GM23338 (cell line): ENCODE measurements around the gene PFDN4. TPM values are rescaled to one million over a fixed set of nuclear protein-coding genes. Genes with fewer than 3 reads are reported as not detected.

Experiments
- ATAC-seq: fragments of 200-7000 bp; cut with Tn5 transposase; 3 replicates; pipeline ENCODE4 v1.9.1; 2020
- DNase-seq: peaks from one replicate; pipeline ENCODE4 v3.0.0-alpha.2; 2015; ENCODE audit warnings: low spot score
- H2AFZ ChIP-seq: fragments of 200-600 bp; sonication (generic); 2 replicates; pipeline ENCODE4 v1.8.0; 2016; ENCODE audit warnings: antibody characterized with exemption, mild to moderate bottlenecking, moderate library complexity
- H3F3A ChIP-seq: fragments of 200-600 bp; sonication (generic); replicated peaks from 2 replicates; pipeline ENCODE4 v1.8.0; 2017; ENCODE audit warnings: antibody characterized with exemption, mixed run types, low read depth
- H3K27ac ChIP-seq: fragments of 200-600 bp; sonication (generic); 2 replicates; pipeline ENCODE4 v1.6.1; 2016; ENCODE audit warnings: low read depth
- H3K27me3 ChIP-seq: fragments of 200-600 bp; sonication (generic); 2 replicates; pipeline ENCODE4 v1.8.0; 2016; ENCODE audit warnings: mild to moderate bottlenecking, mixed run types, moderate library complexity; ENCODE audit not compliant: insufficient read depth
- H3K36me3 ChIP-seq: fragments of 200-600 bp; sonication (generic); 2 replicates; pipeline ENCODE4 v1.8.0; 2016; ENCODE audit warnings: mild to moderate bottlenecking; ENCODE audit not compliant: insufficient read depth
- H3K4me1 ChIP-seq: fragments of 200-600 bp; sonication (generic); 2 replicates; pipeline ENCODE4 v1.8.0; 2016; ENCODE audit warnings: mild to moderate bottlenecking, moderate library complexity; ENCODE audit not compliant: insufficient read depth
- H3K4me2 ChIP-seq: fragments of 200-600 bp; sonication (generic); 2 replicates; pipeline ENCODE4 v1.7.1; 2017; ENCODE audit warnings: mixed run types
- H3K4me3 ChIP-seq: fragments of 200-600 bp; sonication (generic); 2 replicates; pipeline ENCODE4 v1.6.1; 2016; ENCODE audit warnings: mixed run types
- H3K79me2 ChIP-seq: fragments of 200-600 bp; sonication (generic); replicated peaks from 2 replicates; pipeline ENCODE4 v1.8.0; 2017; ENCODE audit warnings: mild to moderate bottlenecking; ENCODE audit not compliant: insufficient read depth
- H3K9me2 ChIP-seq: fragments of 200-600 bp; sonication (generic); 2 replicates; pipeline ENCODE4 v1.8.0; 2017; ENCODE audit not compliant: insufficient read depth
- H4K20me1 ChIP-seq: fragments of 200-600 bp; sonication (generic); replicated peaks from 2 replicates; pipeline ENCODE4 v1.8.0; 2017; ENCODE audit warnings: mild to moderate bottlenecking; ENCODE audit not compliant: insufficient read depth
- H3K27ac Mint-ChIP-seq: 2 replicates; pipeline ENCODE4 v1.8.0; 2020; ENCODE audit warnings: inconsistent platforms, mild to moderate bottlenecking, moderate library complexity, mixed read lengths
- H3K27me3 Mint-ChIP-seq: 3 replicates; pipeline ENCODE4 v1.8.0; 2022; ENCODE audit warnings: low read depth, mild to moderate bottlenecking, moderate library complexity, mixed read lengths, inconsistent platforms; ENCODE audit not compliant: insufficient read depth, poor library complexity
- H3K36me3 Mint-ChIP-seq: 3 replicates; pipeline ENCODE4 v1.8.0; 2021; ENCODE audit warnings: low read depth, mild to moderate bottlenecking, inconsistent platforms, moderate library complexity, mixed read lengths
- H3K4me1 Mint-ChIP-seq: 3 replicates; pipeline ENCODE4 v1.8.0; 2020; ENCODE audit warnings: mild to moderate bottlenecking, inconsistent platforms, mixed read lengths
- H3K4me3 Mint-ChIP-seq: 3 replicates; pipeline ENCODE4 v1.8.0; 2021; ENCODE audit warnings: moderate library complexity, mild to moderate bottlenecking, inconsistent platforms, mixed read lengths
- H3K9me3 Mint-ChIP-seq: 3 replicates; pipeline ENCODE4 v1.8.0; 2020; ENCODE audit warnings: moderate library complexity, mild to moderate bottlenecking, inconsistent platforms, mixed read lengths
- CREB1 ChIP-seq: fragments of 250-450 bp; sonication (Bioruptor Pico); IDR thresholded peaks from 2 replicates; pipeline ENCODE4 v1.5.0; 2020; ENCODE audit warnings: low read depth, mild to moderate bottlenecking, moderate library complexity
- EZH2 ChIP-seq: fragments of 200-600 bp; sonication (generic); IDR thresholded peaks from one replicate; pipeline ENCODE4 v1.8.0; 2017; ENCODE audit warnings: antibody characterized with exemption, mild to moderate bottlenecking, low read depth; ENCODE audit not compliant: unreplicated experiment
- EZH2phosphoT487 ChIP-seq: fragments of 200-600 bp; sonication (generic); IDR thresholded peaks from one replicate; pipeline ENCODE4 v1.8.1; 2018; ENCODE audit warnings: antibody characterized with exemption; ENCODE audit not compliant: unreplicated experiment
- JUNB ChIP-seq: IDR thresholded peaks from one replicate; pipeline ENCODE4 v1.6.1; 2016; ENCODE audit warnings: antibody characterized with exemption; ENCODE audit not compliant: unreplicated experiment
- NANOG ChIP-seq: IDR thresholded peaks from 2 replicates; pipeline ENCODE4 v1.6.1; 2016; ENCODE audit warnings: antibody characterized with exemption, borderline replicate concordance
- REST ChIP-seq: IDR thresholded peaks from one replicate; pipeline ENCODE4 v1.6.1; 2018; ENCODE audit warnings: antibody characterized with exemption; ENCODE audit not compliant: unreplicated experiment
- STAT1 ChIP-seq: IDR thresholded peaks from one replicate; pipeline ENCODE4 v1.6.1; 2016; ENCODE audit warnings: antibody characterized with exemption; ENCODE audit not compliant: unreplicated experiment
- ZNF331 ChIP-seq: fragments of 250-450 bp; sonication (Bioruptor Pico); IDR thresholded peaks from 2 replicates; pipeline ENCODE4 v1.5.0; 2020; ENCODE audit warnings: low read depth, mild to moderate bottlenecking, moderate library complexity
- polyA plus RNA-seq: library from polyadenylated mRNA; unstranded; fragments of >200 nt; fragmentation: Nextera tagmentation; extraction: Ambion mirVana; gene quantifications from 2 replicates; pipeline ENCODE4 v1.2.1, GENCODE V29; 2016
- total RNA-seq: library from RNA; depleted of rRNA; stranded (reverse); fragments of >200 nt; shearing (Covaris generic); gene quantifications from 2 replicates; pipeline ENCODE4 v1.2.3, GENCODE V29; 2014
- TF ChIP-seq, protein P1 (sequence below): fragments of 250-450 bp; sonication (Bioruptor Pico); IDR thresholded peaks from 2 replicates; pipeline ENCODE4 v1.5.0; 2020; ENCODE audit warnings: mild to moderate bottlenecking, moderate library complexity
- TF ChIP-seq, protein P2 (sequence below), 2 experiments: fragments of 200-600 bp in 1 of 2; sonication (generic) in 1 of 2; conservative IDR thresholded peaks; 2 replicates each; pipeline versions ENCODE4 v1.5.1 to v1.6.1; 2016 to 2017; ENCODE audit warnings: antibody characterized with exemption in 2 of 2, low read depth in 2 of 2, mild to moderate bottlenecking in 2 of 2, moderate library complexity in 1 of 2

PFDN4 gene
- total and polyA plus RNA-seq, 2 experiments from 2014 or later: 105 to 477 TPM

DNA sequence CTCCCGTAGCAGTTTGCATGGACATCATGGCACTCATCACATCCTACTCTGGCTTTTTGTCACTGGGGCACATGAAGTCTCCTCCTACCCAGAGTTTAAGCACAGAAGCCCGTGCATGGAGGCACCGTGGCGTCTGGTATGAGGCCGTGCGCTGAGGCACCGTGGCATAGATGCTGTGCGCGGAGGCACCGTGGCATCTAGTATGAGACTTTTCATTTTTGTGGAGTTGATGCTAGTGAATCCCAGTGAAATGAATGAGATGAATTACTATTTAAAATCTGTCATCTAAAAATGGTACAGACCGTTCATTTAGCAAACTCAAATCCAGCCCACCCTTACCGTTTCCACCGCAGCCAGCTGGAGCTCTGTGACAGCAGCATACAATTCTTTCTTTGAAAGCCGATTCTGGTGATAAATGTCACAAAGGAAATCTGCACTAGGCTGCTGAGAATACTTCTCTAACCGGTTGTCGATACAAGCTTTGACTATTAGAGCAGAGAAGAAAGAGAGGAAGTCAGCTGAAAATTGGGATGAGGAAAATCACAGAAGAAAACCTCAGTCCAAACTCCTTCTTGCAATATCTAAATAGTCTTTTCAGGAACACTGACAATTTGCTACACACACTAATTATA lies 45.4 kb upstream of the PFDN4 start:
- no peaks in the 10 kb centered on the region for H3K36me3 Mint-ChIP-seq
- no peaks in the 10 kb centered on the region for H3K4me1 Mint-ChIP-seq
- no peak overlapping the region for H3K4me2 ChIP-seq
- ATAC-seq (no peak), DNase-seq (no peak)
- no peaks in the 10 kb centered on the region for H3K4me1 ChIP-seq
- no peak overlapping the region for H3K4me3 Mint-ChIP-seq
- no peaks in the 10 kb centered on the region for H4K20me1 ChIP-seq
- no peak overlapping the region for H3K4me3 ChIP-seq
- H3K27ac ChIP-seq: no peak overlapping the region
- peaks cover 9% of the 10 kb centered on the region; the same call in 1 of the 3 replicates for H3K9me3 Mint-ChIP-seq
- no peaks in the 10 kb centered on the region for H3K36me3 ChIP-seq
- H3F3A ChIP-seq: no peaks in the 10 kb centered on the region
- TF ChIP-seq JUNB: no peak
- H3K27me3 ChIP-seq: no peaks in the 10 kb centered on the region
- H2AFZ ChIP-seq: no peak overlapping the region
- H3K9me2 ChIP-seq: no peaks in the 10 kb centered on the region
- no peaks in the 10 kb centered on the region for H3K79me2 ChIP-seq
- H3K27ac Mint-ChIP-seq: no peak overlapping the region
- H3K27me3 Mint-ChIP-seq: peaks cover 6% of the 10 kb centered on the region

DNA sequence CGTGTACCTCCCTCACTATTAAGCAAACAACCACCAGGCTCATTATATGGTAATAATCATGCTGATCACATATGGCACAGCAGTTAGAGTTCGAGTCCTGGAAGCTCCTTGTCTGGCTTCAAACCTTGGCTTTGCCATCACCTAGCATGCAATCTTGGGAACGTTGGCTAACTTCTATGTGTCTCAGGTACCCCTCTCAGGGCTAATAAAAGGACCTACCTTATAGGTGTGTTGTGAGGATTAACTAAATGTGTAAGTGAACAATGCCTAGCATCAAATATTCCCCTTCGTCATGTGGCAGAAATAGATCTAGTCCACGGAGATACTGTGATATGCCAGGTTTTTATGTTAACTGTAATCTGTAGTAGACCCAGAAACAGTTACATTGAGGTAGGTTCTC lies 44.5 kb upstream of the PFDN4 start:
- Histone ChIP-seq H2AFZ (no peak overlapping the region), H3K27me3 (no peaks in the 10 kb centered on the region), H4K20me1 (no peaks in the 10 kb centered on the region), H3K4me2 (no peak overlapping the region), H3K79me2 (no peaks in the 10 kb centered on the region), H3K4me1 (no peaks in the 10 kb centered on the region), H3K9me2 (no peaks in the 10 kb centered on the region), H3K36me3 (no peaks in the 10 kb centered on the region), H3F3A (no peaks in the 10 kb centered on the region), H3K27ac (no peak overlapping the region), H3K4me3 (no peak overlapping the region)
- ATAC-seq (no peak), DNase-seq (no peak)
- no peak overlapping the region for H3K4me3 Mint-ChIP-seq
- H3K27ac Mint-ChIP-seq: no peak overlapping the region
- H3K4me1 Mint-ChIP-seq: peaks cover 2% of the 10 kb centered on the region; the same call in 1 of the 3 replicates
- H3K27me3 Mint-ChIP-seq: peaks cover 11% of the 10 kb centered on the region
- no peaks in the 10 kb centered on the region for H3K36me3 Mint-ChIP-seq
- peaks cover 9% of the 10 kb centered on the region; the same call in 1 of the 3 replicates for H3K9me3 Mint-ChIP-seq
- no peak for TF ChIP-seq NANOG
- TF ChIP-seq, protein P1, sequence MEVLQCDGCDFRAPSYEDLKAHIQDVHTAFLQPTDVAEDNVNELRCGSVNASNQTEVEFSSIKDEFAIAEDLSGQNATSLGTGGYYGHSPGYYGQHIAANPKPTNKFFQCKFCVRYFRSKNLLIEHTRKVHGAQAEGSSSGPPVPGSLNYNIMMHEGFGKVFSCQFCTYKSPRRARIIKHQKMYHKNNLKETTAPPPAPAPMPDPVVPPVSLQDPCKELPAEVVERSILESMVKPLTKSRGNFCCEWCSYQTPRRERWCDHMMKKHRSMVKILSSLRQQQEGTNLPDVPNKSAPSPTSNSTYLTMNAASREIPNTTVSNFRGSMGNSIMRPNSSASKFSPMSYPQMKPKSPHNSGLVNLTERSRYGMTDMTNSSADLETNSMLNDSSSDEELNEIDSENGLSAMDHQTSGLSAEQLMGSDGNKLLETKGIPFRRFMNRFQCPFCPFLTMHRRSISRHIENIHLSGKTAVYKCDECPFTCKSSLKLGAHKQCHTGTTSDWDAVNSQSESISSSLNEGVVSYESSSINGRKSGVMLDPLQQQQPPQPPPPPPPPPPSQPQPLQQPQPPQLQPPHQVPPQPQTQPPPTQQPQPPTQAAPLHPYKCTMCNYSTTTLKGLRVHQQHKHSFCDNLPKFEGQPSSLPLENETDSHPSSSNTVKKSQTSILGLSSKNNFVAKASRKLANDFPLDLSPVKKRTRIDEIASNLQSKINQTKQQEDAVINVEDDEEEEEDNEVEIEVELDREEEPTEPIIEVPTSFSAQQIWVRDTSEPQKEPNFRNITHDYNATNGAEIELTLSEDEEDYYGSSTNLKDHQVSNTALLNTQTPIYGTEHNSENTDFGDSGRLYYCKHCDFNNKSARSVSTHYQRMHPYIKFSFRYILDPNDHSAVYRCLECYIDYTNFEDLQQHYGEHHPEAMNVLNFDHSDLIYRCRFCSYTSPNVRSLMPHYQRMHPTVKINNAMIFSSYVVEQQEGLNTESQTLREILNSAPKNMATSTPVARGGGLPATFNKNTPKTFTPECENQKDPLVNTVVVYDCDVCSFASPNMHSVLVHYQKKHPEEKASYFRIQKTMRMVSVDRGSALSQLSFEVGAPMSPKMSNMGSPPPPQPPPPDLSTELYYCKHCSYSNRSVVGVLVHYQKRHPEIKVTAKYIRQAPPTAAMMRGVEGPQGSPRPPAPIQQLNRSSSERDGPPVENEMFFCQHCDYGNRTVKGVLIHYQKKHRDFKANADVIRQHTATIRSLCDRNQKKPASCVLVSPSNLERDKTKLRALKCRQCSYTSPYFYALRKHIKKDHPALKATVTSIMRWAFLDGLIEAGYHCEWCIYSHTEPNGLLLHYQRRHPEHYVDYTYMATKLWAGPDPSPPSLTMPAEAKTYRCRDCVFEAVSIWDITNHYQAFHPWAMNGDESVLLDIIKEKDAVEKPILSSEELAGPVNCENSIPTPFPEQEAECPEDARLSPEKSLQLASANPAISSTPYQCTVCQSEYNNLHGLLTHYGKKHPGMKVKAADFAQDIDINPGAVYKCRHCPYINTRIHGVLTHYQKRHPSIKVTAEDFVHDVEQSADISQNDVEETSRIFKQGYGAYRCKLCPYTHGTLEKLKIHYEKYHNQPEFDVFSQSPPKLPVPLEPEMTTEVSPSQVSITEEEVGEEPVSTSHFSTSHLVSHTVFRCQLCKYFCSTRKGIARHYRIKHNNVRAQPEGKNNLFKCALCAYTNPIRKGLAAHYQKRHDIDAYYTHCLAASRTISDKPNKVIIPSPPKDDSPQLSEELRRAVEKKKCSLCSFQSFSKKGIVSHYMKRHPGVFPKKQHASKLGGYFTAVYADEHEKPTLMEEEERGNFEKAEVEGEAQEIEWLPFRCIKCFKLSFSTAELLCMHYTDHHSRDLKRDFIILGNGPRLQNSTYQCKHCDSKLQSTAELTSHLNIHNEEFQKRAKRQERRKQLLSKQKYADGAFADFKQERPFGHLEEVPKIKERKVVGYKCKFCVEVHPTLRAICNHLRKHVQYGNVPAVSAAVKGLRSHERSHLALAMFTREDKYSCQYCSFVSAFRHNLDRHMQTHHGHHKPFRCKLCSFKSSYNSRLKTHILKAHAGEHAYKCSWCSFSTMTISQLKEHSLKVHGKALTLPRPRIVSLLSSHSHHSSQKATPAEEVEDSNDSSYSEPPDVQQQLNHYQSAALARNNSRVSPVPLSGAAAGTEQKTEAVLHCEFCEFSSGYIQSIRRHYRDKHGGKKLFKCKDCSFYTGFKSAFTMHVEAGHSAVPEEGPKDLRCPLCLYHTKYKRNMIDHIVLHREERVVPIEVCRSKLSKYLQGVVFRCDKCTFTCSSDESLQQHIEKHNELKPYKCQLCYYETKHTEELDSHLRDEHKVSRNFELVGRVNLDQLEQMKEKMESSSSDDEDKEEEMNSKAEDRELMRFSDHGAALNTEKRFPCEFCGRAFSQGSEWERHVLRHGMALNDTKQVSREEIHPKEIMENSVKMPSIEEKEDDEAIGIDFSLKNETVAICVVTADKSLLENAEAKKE (CRISPR knock-in tag): no peak
- TF ChIP-seq STAT1: no peak
- no peak for TF ChIP-seq EZH2
- no peak for TF ChIP-seq REST
- no peak for TF ChIP-seq ZNF331 (CRISPR knock-in tag)
- TF ChIP-seq EZH2phosphoT487: no peak
- TF ChIP-seq, protein P2, sequence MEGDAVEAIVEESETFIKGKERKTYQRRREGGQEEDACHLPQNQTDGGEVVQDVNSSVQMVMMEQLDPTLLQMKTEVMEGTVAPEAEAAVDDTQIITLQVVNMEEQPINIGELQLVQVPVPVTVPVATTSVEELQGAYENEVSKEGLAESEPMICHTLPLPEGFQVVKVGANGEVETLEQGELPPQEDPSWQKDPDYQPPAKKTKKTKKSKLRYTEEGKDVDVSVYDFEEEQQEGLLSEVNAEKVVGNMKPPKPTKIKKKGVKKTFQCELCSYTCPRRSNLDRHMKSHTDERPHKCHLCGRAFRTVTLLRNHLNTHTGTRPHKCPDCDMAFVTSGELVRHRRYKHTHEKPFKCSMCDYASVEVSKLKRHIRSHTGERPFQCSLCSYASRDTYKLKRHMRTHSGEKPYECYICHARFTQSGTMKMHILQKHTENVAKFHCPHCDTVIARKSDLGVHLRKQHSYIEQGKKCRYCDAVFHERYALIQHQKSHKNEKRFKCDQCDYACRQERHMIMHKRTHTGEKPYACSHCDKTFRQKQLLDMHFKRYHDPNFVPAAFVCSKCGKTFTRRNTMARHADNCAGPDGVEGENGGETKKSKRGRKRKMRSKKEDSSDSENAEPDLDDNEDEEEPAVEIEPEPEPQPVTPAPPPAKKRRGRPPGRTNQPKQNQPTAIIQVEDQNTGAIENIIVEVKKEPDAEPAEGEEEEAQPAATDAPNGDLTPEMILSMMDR (conservative IDR thresholded peaks at IDR 0.05; ENCODE audit: low read depth in 2 of 2): no peak
- no peak for TF ChIP-seq CREB1 (CRISPR knock-in tag)
